Stimulated activated CD8-positive, alpha-beta memory T cell treated with anti-CD3 and anti-CD28 coated beads, Interleukin-7, amount 100 ng/mL, for 1 hour (primary cell): ENCODE results near the gene DTX4.
"Not testable (repeated sequence)": the region's sequence is repeated elsewhere in the genome, so short reads cannot be mapped to it uniquely, and the experiment has no call there.

Experiments
- DNase-seq, 2 donors: peaks; one replicate each; pipeline ENCODE4 v3.0.0-alpha.2; 2020; ENCODE audit warnings: low read depth in 2 of 2

The DTX4 gene

DNA sequence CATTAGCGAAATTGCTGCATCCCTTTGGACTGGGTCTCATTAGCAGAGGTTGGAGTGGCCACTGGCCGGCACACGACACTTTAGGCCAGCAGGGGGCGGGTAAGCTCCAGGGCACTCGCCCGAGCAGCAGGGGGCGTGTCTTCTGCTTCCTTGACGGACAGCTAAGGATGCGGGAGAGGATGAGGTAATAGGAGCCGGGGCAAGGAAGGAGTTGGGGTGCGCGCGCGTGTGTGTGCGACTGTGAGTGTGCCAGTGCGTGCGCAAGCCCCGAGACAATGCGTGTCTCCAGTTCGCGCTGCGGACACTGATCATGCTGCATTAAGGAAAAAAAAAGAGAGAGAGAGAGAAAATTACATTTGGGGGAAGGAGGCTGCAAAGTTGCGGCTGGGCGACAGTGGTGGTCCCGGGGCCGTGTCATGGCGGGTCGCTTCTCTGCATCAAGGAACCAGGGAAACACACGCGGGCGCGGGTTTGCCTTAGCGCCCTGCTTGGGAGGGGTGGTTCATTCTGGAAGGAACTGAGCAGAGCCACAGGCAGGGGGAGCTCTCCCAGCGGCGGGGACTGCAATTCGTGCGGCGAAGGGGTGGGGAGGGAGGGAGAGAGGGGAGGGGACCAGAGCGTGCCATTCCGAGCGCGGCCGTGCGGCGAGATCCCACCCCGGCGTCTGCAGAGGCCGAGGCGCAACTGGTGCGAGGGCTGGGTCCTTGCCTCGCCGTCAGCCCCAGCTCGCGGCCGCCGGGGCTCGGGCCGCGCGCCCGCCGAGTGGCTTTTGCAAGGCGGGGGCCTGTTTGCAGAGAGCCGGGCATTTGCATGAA, at the start of gene DTX4:
TSS of gene DTX4 (plus strand) at position 625 of the 815 bp plus-strand sequence. CDS start 464 bp downstream, outside the sequence.
- DNase-seq, result peak; percentile 68 to 80

DNA sequence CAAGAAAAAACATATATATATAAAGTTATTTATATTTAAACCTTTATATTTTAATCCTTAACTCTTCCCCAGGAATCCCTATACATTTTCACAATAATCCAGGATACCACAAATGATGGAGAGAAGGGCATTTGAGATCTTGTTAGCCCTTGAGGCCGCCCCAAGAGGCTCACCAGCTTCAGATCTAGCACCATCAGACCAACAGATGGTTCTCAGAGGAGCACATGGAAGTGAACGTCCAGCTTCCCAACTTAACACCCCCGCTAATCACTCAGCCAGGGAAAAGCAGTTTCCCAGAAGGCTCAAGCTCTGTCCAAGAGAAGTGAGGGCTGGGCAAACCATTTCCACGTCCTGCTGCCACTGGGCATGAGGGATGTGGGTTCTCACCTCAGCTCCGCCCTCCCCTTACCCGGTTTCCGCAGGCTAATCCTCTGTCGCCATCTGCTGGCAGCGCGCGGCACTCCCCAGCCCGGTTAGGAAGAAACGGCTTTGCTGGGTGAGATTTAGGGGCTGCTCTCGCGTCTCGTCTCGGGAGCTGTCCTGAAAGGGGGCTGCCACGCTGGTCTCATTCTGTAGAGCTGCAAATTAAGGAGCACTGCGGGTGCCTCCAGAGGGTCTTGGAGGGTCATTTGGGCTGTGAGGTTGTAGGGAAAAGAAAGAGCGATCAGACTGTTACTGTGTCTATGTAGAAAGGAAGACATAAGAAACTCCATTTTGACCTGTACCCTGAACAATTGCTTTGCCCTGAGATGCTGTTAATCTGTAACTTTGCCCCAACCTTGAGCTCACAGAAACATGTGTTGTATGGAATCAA, 36.1 kb upstream of the DTX4 start:
- peak; percentile 71 to 84 for DNase-seq

DNA sequence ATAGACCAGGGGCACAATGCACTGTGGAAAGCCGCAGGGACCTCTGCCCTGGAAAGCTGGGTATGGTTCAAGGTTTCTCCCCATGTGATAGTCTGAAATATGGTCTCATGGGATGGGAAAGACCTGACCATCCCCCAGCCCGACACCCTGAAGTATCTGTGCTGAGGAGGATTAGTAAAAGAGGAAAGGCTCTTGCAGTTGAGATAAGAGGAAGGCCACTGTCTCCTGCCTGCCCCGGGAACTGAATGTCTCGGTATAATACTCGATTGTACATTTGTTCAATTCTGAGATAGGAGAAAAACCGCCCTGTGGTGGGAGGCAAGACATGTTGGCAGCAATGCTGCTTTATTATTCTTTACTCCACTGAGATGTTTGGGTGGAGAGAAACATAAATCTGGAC, 35.4 kb upstream of the DTX4 start:
- DNase-seq, result not testable (repeated sequence)

DNA sequence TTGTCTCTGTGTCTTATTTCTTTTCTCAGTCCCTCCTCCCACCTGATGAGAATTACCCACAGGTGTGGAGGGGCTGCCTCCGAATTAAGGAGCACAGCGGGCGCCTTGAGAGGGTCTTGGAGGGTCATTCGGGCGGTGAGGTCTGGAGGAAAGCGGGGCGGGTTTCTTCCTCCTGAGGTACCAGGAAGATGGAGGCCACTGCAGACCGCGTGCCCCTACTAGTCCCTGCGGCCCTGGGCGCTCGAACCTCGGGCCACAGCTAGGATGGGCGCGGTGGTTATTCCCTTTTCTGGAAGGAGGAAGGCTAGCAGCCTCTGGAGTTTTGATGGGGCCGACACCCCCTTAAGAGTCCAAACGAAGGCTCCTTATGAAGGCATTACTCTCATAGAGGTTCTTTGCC, 34.7 kb upstream of the DTX4 start:
- DNase-seq, result no peak

DNA sequence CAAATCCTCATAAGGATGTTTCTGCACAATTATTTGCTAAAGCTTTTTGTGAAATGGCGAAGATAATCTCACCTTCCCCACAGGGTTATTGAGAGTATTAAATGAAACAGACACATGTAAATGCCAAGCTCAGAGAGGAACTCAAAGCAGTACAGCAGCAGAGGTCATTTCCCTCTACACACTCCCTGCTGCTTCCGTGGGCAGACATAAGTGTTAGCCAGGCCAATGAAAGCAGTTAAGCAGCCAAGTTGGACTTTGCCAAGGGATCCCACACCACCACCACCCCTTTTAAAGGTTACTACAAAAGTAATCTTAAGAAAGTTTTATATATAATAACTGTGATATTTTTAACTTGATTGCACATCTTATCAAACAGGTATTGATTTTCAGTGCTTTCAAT, 33.3 kb upstream of the DTX4 start:
- DNase-seq, result no peak

DNA sequence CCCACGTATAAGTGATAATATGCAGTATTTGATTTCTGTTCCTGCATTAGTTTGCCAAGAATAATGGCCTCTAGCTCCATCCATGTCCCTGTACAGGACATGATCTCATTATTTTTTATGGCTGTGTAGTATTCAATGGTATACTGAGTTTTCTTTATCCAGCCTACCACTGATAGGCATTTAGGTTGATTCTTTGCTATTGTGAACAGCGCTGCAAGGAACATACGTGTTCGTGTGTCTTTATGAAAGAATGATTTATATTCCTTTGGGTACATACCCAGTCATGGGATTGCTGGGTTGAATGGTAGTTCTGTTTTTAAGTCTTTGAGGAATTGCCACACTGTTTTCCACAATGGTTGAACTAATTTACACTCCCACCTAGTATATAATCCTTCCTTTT, 30.7 kb upstream of the DTX4 start:
- DNase-seq, result no peak

DNA sequence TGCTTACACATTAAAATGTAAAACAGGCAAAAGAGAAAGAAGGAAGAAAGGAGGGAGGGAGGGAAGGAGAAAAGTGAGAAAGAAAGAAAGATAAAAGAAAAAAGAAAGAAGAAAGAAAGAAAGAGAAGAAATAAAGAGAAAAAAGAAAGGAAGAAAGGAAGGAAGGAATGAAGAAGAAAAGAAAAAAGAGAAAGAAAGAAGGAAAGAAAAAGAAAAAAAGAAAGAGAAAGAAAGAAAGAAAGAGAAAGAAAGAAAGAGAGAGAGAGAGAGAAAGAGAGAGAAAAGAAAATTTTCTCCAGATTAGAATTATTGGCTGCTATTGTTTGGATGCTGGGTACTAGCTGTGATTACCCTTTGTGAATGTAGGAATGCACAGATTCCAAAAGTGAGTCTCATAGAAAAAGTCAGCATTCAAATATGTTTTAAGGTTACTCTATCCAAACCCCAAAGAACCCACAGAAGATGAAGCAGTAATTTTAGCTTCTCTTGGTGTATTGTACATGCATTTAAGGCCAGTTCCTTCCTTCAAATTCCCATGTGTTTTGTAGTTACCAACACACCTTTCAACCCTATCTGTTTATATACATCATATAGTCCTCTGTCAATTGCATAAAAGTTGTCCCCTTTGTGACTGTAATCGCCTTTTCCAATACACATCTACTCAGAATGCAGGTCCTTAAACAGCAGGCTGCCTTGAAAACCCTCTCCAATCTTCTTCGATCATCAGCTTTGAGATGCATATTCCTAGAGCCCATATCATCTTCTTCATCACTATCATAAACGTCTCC, 30.1 kb upstream of the DTX4 start:
- no peak for DNase-seq

DNA sequence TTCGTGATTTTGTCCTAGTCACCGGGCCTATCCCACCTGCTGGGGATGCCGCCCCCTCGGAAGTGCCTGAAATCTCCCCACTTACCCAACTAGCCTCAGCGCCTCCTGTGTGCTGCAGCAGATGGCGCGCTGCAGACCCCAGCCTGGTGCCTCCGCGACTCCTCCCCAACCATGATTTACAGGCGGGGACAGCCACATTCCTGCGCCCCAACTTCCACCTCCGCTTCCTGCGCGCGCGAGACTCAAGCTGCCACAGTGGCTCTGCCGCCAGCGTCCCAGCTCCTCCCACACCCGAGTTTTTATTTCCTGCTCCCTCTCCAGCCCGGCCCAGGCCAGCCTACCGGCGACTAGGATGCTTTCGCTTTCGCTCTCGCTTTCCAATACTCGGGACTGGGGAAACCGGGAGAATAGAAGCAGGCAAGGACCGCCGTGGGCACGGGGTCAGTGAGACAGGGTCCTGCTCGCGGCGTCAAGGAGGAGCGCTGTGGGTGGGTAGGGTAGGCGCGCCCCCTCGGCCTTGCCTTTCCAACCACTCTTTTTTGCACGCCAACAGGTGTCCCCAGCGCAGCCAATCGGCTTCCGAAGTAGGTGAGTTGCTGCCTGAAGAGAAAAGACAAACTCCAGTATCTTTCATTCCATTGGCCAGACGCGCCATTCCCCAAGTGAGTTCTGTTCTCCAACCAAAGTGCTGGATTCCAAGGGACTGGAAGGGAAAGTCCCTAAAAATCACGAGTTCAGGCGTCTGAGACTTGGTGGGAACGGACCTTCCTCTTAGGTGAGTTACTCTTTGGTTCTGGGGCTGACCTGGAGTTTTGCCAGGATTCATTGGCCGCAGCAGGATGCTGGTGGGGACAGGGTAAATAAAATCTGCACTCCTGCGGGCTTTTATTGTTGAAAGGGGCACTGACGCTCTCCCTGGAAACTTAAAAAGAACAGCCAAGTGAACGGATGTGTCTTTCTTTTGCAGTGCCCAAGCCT, 29.1 kb upstream of the DTX4 start, which contains the start of gene FAM111A:
TSS of gene FAM111A (plus strand) at position 327 of the 978 bp plus-strand sequence. CDS start 6,017 bp downstream, outside the sequence.
- DNase-seq, result peak; percentile 56 to 64

DNA sequence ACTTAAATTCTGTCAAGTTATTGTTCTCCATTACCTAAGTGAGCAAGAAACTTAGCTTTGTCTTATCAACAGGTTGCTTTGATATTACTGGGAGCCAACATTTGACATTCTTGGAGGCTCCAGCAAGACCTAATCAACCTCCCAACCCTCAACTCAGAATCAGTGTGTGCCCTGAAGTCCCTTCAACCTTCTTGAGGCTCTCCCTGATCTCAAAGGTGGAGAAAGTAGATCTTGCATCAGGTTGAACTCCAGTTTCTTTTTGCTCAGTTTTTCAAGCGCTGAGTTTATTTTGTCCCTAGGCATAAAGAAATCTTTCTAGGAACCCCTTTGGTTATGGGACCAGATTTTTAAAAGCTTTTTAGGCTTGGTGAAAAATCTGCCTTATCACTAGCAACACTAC, 27.8 kb upstream of the DTX4 start:
- DNase-seq, result no peak

DNA sequence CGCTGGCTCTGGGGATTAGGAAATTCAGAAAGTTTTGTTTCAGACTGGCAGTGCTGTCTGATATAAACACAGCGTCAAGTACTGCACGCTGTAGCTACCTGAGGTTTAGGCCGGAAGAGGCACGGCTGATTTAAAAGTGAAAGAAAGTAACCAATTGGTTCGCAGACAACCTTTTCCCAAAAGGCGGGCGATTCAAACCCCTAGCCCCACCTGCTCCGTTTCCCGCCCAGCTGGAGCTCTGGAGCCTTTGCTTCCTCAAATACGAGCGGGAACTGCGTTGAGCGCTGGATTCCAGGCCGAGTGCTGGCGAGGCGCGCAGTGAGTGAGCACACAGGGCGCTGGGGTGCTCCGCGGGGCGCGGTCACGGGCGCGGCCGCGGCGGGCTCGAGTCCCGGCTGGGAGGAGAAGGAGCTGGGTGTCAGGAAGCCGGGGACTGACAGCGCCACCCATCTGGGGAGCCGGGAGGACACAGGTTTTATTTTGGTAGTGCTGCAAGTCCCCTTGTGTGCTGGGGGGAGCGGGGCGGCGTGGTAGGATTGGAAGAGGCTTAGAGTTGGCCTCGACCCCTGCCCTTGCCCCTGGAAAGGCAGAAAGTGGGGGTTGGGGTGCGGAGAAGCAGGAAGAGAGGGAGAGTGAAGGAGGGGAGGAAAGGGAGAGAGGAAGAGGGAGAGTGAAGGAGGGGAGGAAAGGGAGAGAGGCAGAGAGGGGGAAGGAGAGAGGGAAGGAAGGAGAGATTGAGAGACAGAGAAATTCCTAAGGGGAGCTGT, 27.2 kb upstream of the DTX4 start:
- DNase-seq, result peak; percentile 41

DNA sequence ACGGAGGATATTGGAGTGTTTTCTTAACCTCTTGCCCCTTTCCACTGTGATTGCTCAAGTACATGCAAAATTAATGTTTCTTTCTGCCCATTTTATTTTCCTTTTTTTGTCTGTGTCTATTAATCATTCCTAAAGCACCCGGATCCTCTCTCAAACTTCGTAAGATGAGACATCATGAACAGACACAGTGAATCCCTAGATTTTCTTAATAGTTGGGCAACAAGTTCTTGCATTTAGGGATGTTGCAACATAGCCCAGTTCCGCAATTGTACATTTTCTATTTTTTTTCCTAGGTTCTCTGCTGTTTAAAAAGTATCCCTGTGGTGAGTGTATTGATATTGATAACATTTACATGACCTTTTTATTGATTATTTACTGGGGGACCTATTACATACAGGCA, 26.4 kb upstream of the DTX4 start:
- DNase-seq, result no peak

DNA sequence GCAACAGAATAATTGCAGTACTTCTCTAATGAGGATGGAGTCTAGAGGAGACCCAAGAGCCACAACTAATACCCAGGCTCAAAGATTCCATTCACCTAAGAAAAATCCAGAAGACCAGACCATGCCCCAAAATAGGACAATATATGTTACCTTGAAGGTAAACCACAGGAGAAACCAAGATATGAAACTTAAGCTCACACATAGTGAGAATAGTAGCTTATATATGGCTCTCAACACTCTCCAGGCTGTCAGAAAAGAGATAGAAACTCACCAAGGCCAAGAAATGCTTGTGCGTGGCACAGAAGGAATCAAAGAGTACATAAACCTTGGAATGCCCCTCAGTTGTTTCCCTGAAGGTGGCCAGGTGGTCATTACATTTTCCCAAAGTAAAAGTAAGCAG, 20.2 kb upstream of the DTX4 start:
- DNase-seq, result no peak

DNA sequence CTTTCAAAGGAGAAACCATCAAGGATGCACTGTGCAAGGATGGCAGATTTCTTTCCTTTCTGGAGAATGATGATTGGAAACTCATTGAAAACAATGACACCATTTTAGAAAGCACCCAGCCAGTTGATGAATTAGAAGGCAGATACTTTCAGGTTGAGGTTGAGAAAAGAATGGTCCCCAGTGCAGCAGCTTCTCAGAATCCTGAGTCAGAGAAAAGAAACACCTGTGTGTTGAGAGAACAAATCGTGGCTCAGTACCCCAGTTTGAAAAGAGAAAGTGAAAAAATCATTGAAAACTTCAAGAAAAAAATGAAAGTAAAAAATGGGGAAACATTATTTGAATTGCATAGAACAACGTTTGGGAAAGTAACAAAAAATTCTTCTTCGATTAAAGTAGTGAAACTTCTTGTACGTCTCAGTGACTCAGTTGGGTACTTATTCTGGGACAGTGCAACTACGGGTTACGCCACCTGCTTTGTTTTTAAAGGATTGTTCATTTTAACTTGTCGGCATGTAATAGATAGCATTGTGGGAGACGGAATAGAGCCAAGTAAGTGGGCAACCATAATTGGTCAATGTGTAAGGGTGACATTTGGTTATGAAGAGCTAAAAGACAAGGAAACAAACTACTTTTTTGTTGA, 19.5 kb upstream of the DTX4 start:
- DNase-seq, result no peak

DNA sequence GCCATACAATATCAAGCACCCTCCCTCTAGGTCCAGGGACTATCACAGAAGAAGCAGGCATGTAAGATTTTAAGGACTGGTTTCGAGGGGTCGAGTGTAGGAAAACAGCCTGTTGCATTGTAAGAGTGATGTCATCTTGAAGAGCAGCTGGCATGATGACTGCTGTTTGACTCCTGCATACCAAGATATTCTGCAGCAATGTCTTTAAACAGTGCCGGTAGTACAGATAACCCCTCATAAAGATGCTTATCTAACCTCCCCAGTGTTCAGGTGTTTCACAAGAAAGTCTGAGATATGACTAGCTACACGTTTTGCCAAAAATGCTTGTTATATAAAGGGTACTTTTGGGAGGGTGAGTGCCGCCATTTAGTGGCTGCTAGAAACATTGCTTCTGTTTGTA, 17.3 kb upstream of the DTX4 start:
- DNase-seq, result no peak

DNA sequence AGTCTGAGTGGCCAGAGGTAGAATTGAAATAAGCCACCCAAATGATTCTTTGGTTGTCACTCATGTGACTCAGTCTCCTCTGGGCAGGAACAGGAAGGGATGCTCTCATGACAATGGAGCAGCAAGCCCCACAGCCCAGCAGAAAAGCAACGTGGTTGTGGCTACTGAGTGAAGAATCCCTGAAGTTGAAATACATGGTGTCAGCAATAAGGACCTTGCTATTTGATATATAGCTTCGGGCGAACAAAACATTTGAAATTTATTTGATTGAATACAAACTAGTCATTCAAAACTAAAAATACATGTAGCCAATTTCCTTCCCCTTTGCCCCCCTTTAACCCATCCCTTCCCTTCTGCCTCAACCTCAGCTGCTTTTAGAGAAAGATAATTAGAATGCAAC, 14.5 kb upstream of the DTX4 start:
- no peak for DNase-seq

DNA sequence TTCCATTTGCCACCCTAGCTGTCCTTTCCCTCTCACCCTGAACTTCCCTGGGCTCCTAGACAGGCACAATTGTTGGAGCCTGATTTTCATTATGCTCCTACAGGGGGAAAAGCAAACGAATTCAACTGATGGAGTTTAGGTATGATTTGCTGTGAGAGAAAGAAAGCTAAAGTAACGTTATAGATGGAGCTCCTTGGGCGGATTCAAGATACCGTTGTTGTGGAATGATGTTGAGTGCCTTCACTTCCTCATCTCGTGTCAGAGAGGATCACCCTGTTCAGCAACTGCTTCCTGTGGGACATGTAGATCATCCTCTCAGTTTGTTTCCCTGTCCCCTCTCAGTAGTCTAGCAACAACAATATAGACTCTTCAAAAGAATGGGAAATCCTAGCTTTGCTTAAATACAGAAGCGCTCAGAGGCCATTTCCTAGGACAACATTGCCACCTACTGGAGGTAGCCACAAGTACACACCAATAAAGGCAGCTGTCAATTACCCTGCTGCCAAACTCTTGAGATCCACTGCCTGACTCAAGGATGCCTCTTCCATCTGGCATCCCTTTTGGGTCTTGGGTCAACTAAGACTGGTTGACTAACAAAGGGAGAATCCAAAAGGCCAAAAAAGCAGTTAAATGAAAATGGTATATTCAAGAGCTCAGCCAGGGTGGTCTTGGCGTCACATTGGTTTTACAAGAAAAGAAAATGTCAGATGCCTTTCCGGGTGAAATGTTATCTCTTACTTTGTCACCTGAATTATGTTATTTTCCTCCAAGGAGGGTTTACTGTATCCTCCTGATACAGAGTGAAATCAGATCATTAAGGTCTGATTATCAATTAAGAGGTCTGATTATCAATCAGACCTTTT, 13.5 kb upstream of the DTX4 start:
- DNase-seq, result no peak

DNA sequence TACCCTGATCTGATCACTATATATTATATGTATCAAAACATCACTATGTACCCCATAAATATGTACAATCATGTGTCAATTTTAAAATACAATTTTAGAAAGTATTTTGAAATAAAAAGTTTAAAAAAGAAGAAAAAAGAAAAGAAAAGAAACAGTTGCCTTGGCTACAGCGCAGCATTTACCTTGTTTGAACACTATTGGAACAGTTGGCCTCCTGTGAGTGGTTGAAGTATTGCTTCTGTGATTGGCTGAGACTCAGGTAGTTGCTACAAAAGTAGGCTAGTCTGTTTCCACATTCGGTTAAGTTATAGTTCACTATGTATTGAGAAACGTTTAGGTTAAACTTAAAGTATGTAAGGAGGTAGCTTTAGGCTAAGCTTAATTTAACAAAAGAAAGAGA, 7.9 kb upstream of the DTX4 start:
- no peak for DNase-seq

DNA sequence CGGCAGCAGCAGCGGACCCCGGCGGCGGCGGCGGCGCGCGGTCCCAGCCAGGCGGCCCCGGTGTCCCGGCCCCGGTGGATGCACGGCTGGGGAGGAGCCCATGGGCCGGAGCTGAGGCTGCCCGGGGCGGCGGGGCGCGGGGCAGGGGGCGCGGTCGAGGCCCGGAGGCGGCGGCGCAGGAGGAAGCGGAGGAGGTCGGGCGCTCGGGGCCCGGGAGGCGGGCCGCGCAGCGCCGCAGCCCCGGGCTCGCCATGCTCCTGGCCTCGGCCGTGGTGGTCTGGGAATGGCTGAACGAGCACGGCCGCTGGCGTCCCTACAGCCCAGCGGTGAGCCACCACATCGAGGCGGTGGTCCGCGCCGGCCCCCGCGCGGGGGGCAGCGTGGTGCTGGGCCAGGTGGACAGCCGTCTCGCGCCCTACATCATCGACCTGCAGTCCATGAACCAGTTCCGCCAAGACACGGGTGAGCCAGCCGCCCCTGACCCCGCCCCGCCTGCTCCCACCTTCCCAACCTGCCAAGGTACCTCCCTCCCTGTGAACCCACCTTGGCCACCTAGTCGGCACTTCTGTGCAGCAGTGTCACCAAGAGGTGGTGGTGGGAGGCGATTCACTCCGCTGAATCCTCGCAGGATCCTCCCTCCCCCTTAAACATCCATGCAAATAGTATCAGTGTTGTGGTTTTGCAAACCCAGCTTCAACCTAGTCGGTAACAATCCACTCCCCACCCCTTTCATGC, 580 bp downstream of the DTX4 start:
- DNase-seq, result no peak
